GM10248 (cell line): Measurements from ENCODE around the gene OR10G3.
A peak's percentile ranks its signal among the peaks of the same experiment; 100 is the strongest.
"Not testable (repeated sequence)": the region's sequence is repeated elsewhere in the genome, so short reads cannot be mapped to it uniquely, and the experiment has no call there.

Source experiments
- CTCF ChIA-PET: fragments of 300-600 bp; sonication (Branson Sonifier 250); formaldehyde crosslinking; extraction: SDS; loops from one replicate; lab custom pipeline; 2021; ENCODE audit warnings: antibody characterized with exemption; lab: Yijun Ruan, JAX
- POLR2A ChIA-PET: fragments of 350-650 bp; sonication (Branson Sonifier 250); formaldehyde crosslinking; extraction: SDS; loops from one replicate; lab custom pipeline; 2020; ENCODE audit warnings: antibody characterized with exemption; lab: Yijun Ruan, JAX
- DNase-seq: peaks from one replicate; pipeline ENCODE4 v3.0.0; 2012; ENCODE audit errors: extremely low spot score
- TF ChIP-seq, protein P1 (sequence below): IDR thresholded peaks from 2 replicates; pipeline ENCODE4 v1.5.1; 2012; ENCODE audit warnings: mild to moderate bottlenecking, low read depth; ENCODE audit errors: extremely low read depth, missing control alignments, control extremely low read depth

The OR10G3 gene

GRCh38 chr14:21575661-21576060 lies 4.2 kb downstream of the OR10G3 start:
- no peak for DNase-seq
- CTCF ChIA-PET, result no interaction called here
- POLR2A ChIA-PET, result interaction anchor here (0.5 kb wide), 1 partner anchor 329 kb away, joined by 4 read pairs; no protein-coding TSS in a partner anchor
- TF ChIP-seq, protein P1, sequence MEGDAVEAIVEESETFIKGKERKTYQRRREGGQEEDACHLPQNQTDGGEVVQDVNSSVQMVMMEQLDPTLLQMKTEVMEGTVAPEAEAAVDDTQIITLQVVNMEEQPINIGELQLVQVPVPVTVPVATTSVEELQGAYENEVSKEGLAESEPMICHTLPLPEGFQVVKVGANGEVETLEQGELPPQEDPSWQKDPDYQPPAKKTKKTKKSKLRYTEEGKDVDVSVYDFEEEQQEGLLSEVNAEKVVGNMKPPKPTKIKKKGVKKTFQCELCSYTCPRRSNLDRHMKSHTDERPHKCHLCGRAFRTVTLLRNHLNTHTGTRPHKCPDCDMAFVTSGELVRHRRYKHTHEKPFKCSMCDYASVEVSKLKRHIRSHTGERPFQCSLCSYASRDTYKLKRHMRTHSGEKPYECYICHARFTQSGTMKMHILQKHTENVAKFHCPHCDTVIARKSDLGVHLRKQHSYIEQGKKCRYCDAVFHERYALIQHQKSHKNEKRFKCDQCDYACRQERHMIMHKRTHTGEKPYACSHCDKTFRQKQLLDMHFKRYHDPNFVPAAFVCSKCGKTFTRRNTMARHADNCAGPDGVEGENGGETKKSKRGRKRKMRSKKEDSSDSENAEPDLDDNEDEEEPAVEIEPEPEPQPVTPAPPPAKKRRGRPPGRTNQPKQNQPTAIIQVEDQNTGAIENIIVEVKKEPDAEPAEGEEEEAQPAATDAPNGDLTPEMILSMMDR, result no peak

DNA sequence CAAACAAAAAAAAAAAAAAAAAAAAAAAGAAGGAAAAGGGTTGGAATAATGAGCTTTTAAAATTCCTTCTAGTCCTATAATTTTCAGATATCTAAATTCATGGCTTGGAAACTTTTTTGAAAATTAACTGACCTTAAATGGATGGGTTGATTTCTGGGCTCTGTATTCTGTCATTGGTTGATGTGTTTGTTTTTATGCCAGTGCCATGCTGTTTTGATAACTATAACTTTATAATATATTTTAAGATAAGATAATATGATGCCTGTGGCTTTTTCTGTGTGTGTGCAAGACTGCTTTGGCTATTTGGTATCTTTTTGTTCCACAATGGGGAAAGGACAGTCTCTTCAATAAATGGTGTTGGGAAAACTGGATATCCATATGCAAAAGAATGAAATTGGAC lies 7.3 kb downstream of the OR10G3 start:
- CTCF ChIA-PET, result interaction anchor here (1.1 kb wide), 1 partner anchor 15 kb away, joined by 3 read pairs; no protein-coding TSS in a partner anchor
- TF ChIP-seq, protein P1, result no peak
- DNase-seq, result no peak
- POLR2A ChIA-PET, result interaction anchor here (0.6 kb wide), 1 partner anchor 426 kb away, joined by 3 read pairs; no protein-coding TSS in a partner anchor

DNA sequence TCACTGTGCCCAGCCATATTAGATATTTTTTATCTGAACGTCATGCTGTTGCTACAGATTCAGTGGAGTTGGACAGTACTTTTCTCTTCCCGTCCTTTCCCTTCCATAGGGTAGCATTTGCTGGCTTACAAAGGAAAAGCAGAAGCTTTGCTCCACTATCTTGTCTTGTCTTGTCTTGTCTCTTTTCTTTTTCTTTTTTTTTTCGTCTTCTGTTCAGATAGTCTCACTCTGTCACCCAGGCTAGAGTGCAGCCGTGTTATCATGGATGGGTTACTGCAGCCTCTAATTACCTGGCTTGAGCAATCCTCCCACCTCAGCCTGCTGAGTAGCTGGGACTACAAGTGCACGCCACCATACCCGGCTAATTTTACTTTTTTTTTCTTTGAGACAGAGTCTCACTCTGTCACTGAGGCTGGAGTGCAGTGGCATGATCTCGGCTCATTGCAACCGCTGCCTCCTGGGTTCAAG lies 21.1 kb downstream of the OR10G3 start:
- no peak for DNase-seq
- ChIA-PET CTCF (interaction anchor here (1.0 to 4.9 kb wide), 7 partner anchors 9 to 81 kb away, joined by 3 to 80 read pairs (median 3); partner anchors contain the start of gene SALL2), POLR2A (no interaction called here)
- TF ChIP-seq, protein P1, result no peak

GRCh38 chr14:21557084-21557901 lies 22.6 kb downstream of the OR10G3 start:
- ChIA-PET POLR2A (no interaction called here), CTCF (interaction anchor here (0.6 to 4.9 kb wide), 16 partner anchors 15 to 468 kb away, joined by 3 to 80 read pairs (median 4); partner anchors contain the start of genes CHD8, METTL3, SALL2 and TOX4)
- peak; percentile 64 for DNase-seq
- TF ChIP-seq, protein P1, result peak; percentile 58

DNA sequence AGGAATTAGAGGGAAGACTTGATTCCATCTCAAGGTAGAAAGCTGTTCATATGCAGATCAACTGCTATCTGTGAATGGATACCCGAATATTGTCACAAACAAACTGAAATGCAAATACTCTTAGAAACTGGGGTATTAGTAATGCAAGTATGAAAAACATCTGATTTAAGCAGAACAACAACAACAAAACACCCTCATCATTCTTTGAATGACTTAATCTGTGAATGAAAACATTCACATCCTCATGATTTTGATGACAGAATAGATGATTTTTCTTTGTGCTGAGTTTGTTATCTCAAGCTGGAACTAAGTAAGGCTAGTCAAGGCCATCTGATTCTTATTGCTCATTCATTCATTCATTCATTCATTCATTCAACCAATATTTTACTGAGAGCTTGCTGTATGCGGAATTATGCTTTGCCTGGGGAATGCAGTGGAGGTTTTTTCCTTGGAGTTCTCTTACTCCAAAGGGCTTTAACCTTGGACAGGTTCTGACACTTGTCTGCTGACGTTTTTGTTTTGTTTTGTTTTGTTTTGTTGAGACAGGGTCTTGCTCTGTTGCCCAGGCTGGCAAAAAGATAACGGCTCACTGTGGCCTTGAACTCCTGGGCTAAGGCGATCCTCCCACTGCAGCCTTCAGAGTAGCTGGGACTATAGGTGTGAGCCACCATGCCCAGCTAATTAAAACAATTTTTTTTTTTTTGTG lies 23.3 kb downstream of the OR10G3 start:
- TF ChIP-seq, protein P1, result no peak
- DNase-seq, result no peak
- ChIA-PET POLR2A (interaction anchor here (0.7 kb wide), 1 partner anchor 30 kb away, joined by 3 read pairs; no protein-coding TSS in a partner anchor), CTCF (interaction anchor here (0.6 to 4.9 kb wide), 18 partner anchors 16 to 467 kb away, joined by 3 to 80 read pairs (median 3); partner anchors contain the start of genes CHD8, METTL3, SALL2 and TOX4)

- TF ChIP-seq, protein P1, result no peak
- POLR2A ChIA-PET, result no interaction called here
- CTCF ChIA-PET, result interaction anchor here (1.3 to 1.9 kb wide), 2 partner anchors 55 to 75 kb away, joined by 3 to 13 read pairs; no protein-coding TSS in a partner anchor
- DNase-seq, result no peak
Measured at GRCh38 chr14:21553266-21553665, 26.6 kb downstream of the OR10G3 start.

DNA sequence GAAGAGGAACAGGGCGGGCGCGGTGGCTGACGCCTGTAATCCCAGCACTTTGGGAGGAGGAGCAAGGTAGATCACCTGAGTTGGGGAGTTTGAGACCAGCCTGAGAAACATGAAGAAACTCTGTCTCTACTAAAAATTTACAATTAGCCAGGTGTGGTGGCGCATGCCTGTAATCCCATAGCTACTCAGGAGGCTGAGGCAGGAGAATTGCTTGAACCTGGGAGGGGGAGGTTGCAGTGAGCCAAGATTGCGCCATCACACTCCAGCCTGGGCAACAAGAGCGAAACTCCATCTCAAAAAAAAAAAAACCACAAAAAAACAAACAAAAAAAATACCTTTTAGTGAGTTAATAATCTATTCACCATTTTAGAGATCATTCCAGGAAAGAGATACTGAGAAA lies 35.3 kb downstream of the OR10G3 start:
- POLR2A ChIA-PET, CTCF ChIA-PET, DNase-seq: not testable (repeated sequence)
